Measurements from ENCODE around the gene ZSWIM6. TPM values are rescaled to one million over a fixed set of nuclear protein-coding genes. Genes with fewer than 3 reads are reported as not detected.
A peak's percentile ranks its signal among the peaks of the same experiment; 100 is the strongest.

The ZSWIM6 gene
- total RNA-seq, 6 experiments from 2014 or later = 9.7 to 13.5 (median 11.7) TPM

DNA sequence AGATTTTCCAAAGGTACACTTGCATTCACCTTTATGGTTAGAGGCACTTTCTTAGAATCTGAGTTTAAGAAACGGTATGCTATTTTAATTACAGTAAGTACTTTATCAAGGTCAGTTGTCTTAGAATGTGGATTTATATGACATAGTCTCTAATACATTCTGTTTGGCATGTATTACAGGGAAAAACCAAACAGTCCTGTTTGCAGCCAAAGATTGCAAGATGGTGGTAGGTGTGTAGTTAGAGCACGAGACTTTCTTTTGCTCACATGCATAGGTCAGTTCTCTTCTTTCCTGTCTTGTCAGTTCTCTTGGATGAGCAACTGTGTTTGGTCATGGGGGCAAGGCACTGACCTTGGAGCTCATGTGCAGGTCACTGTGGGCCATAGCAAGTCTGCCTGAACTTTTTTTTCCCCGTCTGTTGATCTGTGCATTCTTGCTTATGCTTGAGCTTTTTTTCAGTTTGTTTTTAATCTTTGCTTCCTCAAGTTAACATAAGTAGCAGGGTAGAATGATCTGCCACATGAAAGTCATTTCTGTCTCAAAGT lies 20.6 kb downstream of the ZSWIM6 start:
- TF ChIP-seq CTCF (IDR thresholded peaks at IDR 0.05) = no peak
- peaks cover 7% of the 10 kb centered on the region for H3K36me3 Mint-ChIP-seq (ENCODE audit: low read depth)
- H3K9me3 Mint-ChIP-seq = peaks cover 6% of the 10 kb centered on the region; the same call in 1 of the 2 replicates
- H3K27me3 Mint-ChIP-seq (ENCODE audit: insufficient read depth) = no peaks in the 10 kb centered on the region; the same call in 1 of the 2 replicates
- H3K4me3 Mint-ChIP-seq = no peak overlapping the region
- H3K4me1 Mint-ChIP-seq (ENCODE audit: low read depth) = peaks cover 47% of the 10 kb centered on the region
- no peak for DNase-seq
- H3K27ac Mint-ChIP-seq = no peak overlapping the region

GRCh38 chr5:61353293-61353692 lies 21.2 kb downstream of the ZSWIM6 start:
- DNase-seq = no peak
- no peak overlapping the region for H3K27ac Mint-ChIP-seq
- TF ChIP-seq CTCF (IDR thresholded peaks at IDR 0.05) = no peak
- H3K4me3 Mint-ChIP-seq = no peak overlapping the region
- H3K27me3 Mint-ChIP-seq (ENCODE audit: insufficient read depth) = no peaks in the 10 kb centered on the region; the same call in 1 of the 2 replicates
- H3K36me3 Mint-ChIP-seq (ENCODE audit: low read depth) = peaks cover 12% of the 10 kb centered on the region
- H3K9me3 Mint-ChIP-seq = peaks cover 11% of the 10 kb centered on the region
- H3K4me1 Mint-ChIP-seq (ENCODE audit: low read depth) = peaks cover 47% of the 10 kb centered on the region

DNA sequence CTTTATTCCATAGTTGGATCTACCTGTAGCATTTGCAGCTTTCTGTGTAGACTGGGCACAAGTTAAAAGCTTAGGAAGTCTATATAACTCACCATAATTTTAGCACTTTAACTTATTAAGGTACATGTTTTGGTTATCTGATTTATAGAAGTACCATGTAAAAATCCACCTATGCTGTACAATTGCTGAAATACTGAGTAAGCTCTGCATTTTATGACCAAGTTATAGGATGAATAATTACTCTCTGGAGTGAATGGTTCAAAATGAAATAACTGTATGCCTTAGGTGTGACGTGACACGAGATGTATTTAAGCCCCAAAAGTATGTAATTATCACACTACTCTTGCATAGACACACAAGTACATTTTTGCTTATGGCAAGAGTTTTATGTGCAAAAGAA lies 22.1 kb downstream of the ZSWIM6 start:
- DNase-seq = no peak
- Mint-ChIP-seq H3K27ac (no peak overlapping the region), H3K4me3 (no peak overlapping the region), H3K9me3 (peaks cover 11% of the 10 kb centered on the region), H3K36me3 (ENCODE audit: low read depth) (peaks cover 12% of the 10 kb centered on the region), H3K4me1 (ENCODE audit: low read depth) (peaks cover 38% of the 10 kb centered on the region), H3K27me3 (ENCODE audit: insufficient read depth) (no peaks in the 10 kb centered on the region; the same call in 1 of the 2 replicates)
- no peak for TF ChIP-seq CTCF (IDR thresholded peaks at IDR 0.05)

GRCh38 chr5:61357745-61358144 lies 25.7 kb downstream of the ZSWIM6 start:
- Mint-ChIP-seq H3K36me3 (ENCODE audit: low read depth) (peaks cover 16% of the 10 kb centered on the region), H3K27me3 (ENCODE audit: insufficient read depth) (no peaks in the 10 kb centered on the region; the same call in 1 of the 2 replicates)

GRCh38 chr5:61362796-61363368 lies 30.8 kb downstream of the ZSWIM6 start:
- Mint-ChIP-seq H3K4me1 (ENCODE audit: low read depth) (peaks cover 28% of the 10 kb centered on the region), H3K36me3 (ENCODE audit: low read depth) (peaks cover 7% of the 10 kb centered on the region; the same call in 1 of the 2 replicates), H3K9me3 (peaks cover 3% of the 10 kb centered on the region), H3K27me3 (ENCODE audit: insufficient read depth) (no peaks in the 10 kb centered on the region), H3K27ac (peak overlapping the region; percentile 87), H3K4me3 (peak overlapping the region; percentile 41; the same call in 1 of the 2 replicates)
- DNase-seq = peak; percentile 70
- TF ChIP-seq CTCF (IDR thresholded peaks at IDR 0.05) = peak; percentile 67

More at GRCh38 chr5:61357745-61358144, 25.7 kb downstream of the ZSWIM6 start:
- TF ChIP-seq CTCF (IDR thresholded peaks at IDR 0.05) = peak; percentile 72
- DNase-seq = no peak
- Mint-ChIP-seq H3K4me3 (no peak overlapping the region), H3K4me1 (ENCODE audit: low read depth) (peaks cover 35% of the 10 kb centered on the region), H3K9me3 (peaks cover 11% of the 10 kb centered on the region), H3K27ac (no peak overlapping the region)
